DOHH2 (cell line): ENCODE measurements around the gene CUBN.

Source experiments
- H3F3A ChIP-seq: fragments of 200-600 bp; sonication (generic), shearing (Covaris generic); 2 replicates; pipeline ENCODE4 v1.6.0; 2016; ENCODE audit warnings: antibody characterized with exemption, mild to moderate bottlenecking; ENCODE audit not compliant: control insufficient read depth, insufficient read depth
- H3K27ac ChIP-seq: fragments of 200-600 bp; sonication (generic); 2 replicates; pipeline ENCODE4 v1.5.1; 2014; ENCODE audit warnings: low read depth, mild to moderate bottlenecking, low read length, moderate library complexity
- H3K27me3 ChIP-seq: fragments of 200-600 bp; sonication (generic); 2 replicates; pipeline ENCODE4 v1.6.1; 2014; ENCODE audit warnings: mild to moderate bottlenecking, low read length, mixed read lengths; ENCODE audit not compliant: control insufficient read depth
- H3K36me3 ChIP-seq: fragments of 200-600 bp; sonication (generic); 2 replicates; pipeline ENCODE4 v1.6.1; 2014; ENCODE audit warnings: mild to moderate bottlenecking, low read length, moderate library complexity, mixed read lengths; ENCODE audit not compliant: control insufficient read depth
- H3K4me1 ChIP-seq: fragments of 200-600 bp; sonication (generic); 2 replicates; pipeline ENCODE4 v1.6.1; 2014; ENCODE audit warnings: mild to moderate bottlenecking, low read length, mixed read lengths; ENCODE audit not compliant: control insufficient read depth
- H3K4me2 ChIP-seq: fragments of 200-600 bp; sonication (generic); 2 replicates; pipeline ENCODE4 v1.6.0; 2014; ENCODE audit warnings: mild to moderate bottlenecking, low read length, moderate library complexity
- H3K4me3 ChIP-seq: fragments of 200-600 bp; sonication (generic); 2 replicates; pipeline ENCODE4 v1.5.1; 2014; ENCODE audit warnings: mild to moderate bottlenecking, low read length, mixed read lengths
- H3K79me2 ChIP-seq: fragments of 200-600 bp; sonication (generic); 2 replicates; pipeline ENCODE4 v1.6.1; 2014; ENCODE audit warnings: mild to moderate bottlenecking, low read length, mixed read lengths; ENCODE audit not compliant: control insufficient read depth
- H3K9me2 ChIP-seq: fragments of 200-600 bp; sonication (generic); replicated peaks from 2 replicates; pipeline ENCODE4 v1.6.1; 2014; ENCODE audit warnings: mild to moderate bottlenecking, low read length, mixed read lengths; ENCODE audit not compliant: control insufficient read depth
- H3K9me3 ChIP-seq: fragments of 200-600 bp; sonication (generic); 2 replicates; pipeline ENCODE4 v1.6.1; 2014; ENCODE audit warnings: antibody characterized with exemption, low read length, mixed read lengths; ENCODE audit not compliant: control insufficient read depth, insufficient read depth
- H4K20me1 ChIP-seq: fragments of 200-600 bp; sonication (generic); 2 replicates; pipeline ENCODE4 v1.6.0; 2014; ENCODE audit warnings: low read depth, mild to moderate bottlenecking, antibody characterized with exemption, low read length, moderate library complexity; ENCODE audit not compliant: control insufficient read depth, insufficient read depth
- CTCF ChIP-seq: fragments of 200-600 bp; sonication (generic); IDR thresholded peaks from one replicate; pipeline ENCODE4 v1.5.1; 2014; ENCODE audit warnings: antibody characterized with exemption, mild to moderate bottlenecking, low read depth, low read length; ENCODE audit not compliant: poor library complexity, severe bottlenecking
- EZH2phosphoT487 ChIP-seq: fragments of 200-600 bp; sonication (generic); IDR thresholded peaks from 2 replicates; pipeline ENCODE4 v1.6.1; 2017; ENCODE audit warnings: borderline replicate concordance, mild to moderate bottlenecking, antibody characterized with exemption, low read length, moderate library complexity, mixed read lengths

The CUBN gene

GRCh38 chr10:16822027-16822426, 307.6 kb downstream of the CUBN start:
- Histone ChIP-seq H3K27me3 (no peaks in the 10 kb centered on the region), H3K27ac (no peak overlapping the region), H3K9me2 (no peaks in the 10 kb centered on the region), H3K79me2 (peaks cover under 1% of the 10 kb centered on the region), H3K4me1 (peaks cover 7% of the 10 kb centered on the region), H3K4me2 (no peak overlapping the region), H3K4me3 (no peak overlapping the region), H4K20me1 (no peaks in the 10 kb centered on the region), H3F3A (no peaks in the 10 kb centered on the region), H3K9me3 (peaks cover 18% of the 10 kb centered on the region), H3K36me3 (no peaks in the 10 kb centered on the region)
- TF ChIP-seq EZH2phosphoT487, result no peak
- TF ChIP-seq CTCF, result no peak

- Histone ChIP-seq H3K9me2 (no peaks in the 10 kb centered on the region), H3F3A (no peaks in the 10 kb centered on the region), H3K27me3 (no peaks in the 10 kb centered on the region), H4K20me1 (no peaks in the 10 kb centered on the region), H3K27ac (no peak overlapping the region), H3K4me2 (no peak overlapping the region), H3K79me2 (peaks cover 16% of the 10 kb centered on the region), H3K9me3 (peaks cover 18% of the 10 kb centered on the region), H3K4me3 (no peak overlapping the region), H3K36me3 (no peaks in the 10 kb centered on the region), H3K4me1 (peaks cover 17% of the 10 kb centered on the region)
- no peak for TF ChIP-seq CTCF
- no peak for TF ChIP-seq EZH2phosphoT487
These were observed 309.2 kb downstream of the CUBN start for GRCh38 chr10:16820421-16820820.

- H3K27ac ChIP-seq, result no peak overlapping the region
- H4K20me1 ChIP-seq, result no peaks in the 10 kb centered on the region
- no peaks in the 10 kb centered on the region for H3K27me3 ChIP-seq
- peaks cover 18% of the 10 kb centered on the region for H3K9me3 ChIP-seq
- H3K9me2 ChIP-seq, result no peaks in the 10 kb centered on the region
- peaks cover 17% of the 10 kb centered on the region for H3K4me1 ChIP-seq
- peaks cover 20% of the 10 kb centered on the region for H3K79me2 ChIP-seq
- H3K4me2 ChIP-seq, result no peak overlapping the region
- TF ChIP-seq EZH2phosphoT487 (no peak), CTCF (no peak)
- no peak overlapping the region for H3K4me3 ChIP-seq
- H3K36me3 ChIP-seq, result no peaks in the 10 kb centered on the region
- H3F3A ChIP-seq, result no peaks in the 10 kb centered on the region
These were observed 309.6 kb downstream of the CUBN start for GRCh38 chr10:16820018-16820417.

- TF ChIP-seq CTCF (no peak), EZH2phosphoT487 (no peak)
- Histone ChIP-seq H3K4me1 (peaks cover 17% of the 10 kb centered on the region), H4K20me1 (no peaks in the 10 kb centered on the region), H3K9me2 (no peaks in the 10 kb centered on the region), H3K9me3 (peaks cover 18% of the 10 kb centered on the region), H3K79me2 (peaks cover 25% of the 10 kb centered on the region), H3K4me3 (no peak overlapping the region), H3F3A (no peaks in the 10 kb centered on the region), H3K27me3 (no peaks in the 10 kb centered on the region), H3K36me3 (no peaks in the 10 kb centered on the region), H3K4me2 (no peak overlapping the region), H3K27ac (no peak overlapping the region)
These were observed 310.2 kb downstream of the CUBN start for GRCh38 chr10:16819436-16819835.
